GM10847 (cell line): ENCODE data around the gene CCDC88C.

Experiments
- POLR2A ChIP-seq: IDR thresholded peaks from 2 replicates; pipeline ENCODE4 v1.6.1; 2011; ENCODE audit not compliant: insufficient read length; ENCODE audit errors: extremely low read depth

Gene CCDC88C

DNA sequence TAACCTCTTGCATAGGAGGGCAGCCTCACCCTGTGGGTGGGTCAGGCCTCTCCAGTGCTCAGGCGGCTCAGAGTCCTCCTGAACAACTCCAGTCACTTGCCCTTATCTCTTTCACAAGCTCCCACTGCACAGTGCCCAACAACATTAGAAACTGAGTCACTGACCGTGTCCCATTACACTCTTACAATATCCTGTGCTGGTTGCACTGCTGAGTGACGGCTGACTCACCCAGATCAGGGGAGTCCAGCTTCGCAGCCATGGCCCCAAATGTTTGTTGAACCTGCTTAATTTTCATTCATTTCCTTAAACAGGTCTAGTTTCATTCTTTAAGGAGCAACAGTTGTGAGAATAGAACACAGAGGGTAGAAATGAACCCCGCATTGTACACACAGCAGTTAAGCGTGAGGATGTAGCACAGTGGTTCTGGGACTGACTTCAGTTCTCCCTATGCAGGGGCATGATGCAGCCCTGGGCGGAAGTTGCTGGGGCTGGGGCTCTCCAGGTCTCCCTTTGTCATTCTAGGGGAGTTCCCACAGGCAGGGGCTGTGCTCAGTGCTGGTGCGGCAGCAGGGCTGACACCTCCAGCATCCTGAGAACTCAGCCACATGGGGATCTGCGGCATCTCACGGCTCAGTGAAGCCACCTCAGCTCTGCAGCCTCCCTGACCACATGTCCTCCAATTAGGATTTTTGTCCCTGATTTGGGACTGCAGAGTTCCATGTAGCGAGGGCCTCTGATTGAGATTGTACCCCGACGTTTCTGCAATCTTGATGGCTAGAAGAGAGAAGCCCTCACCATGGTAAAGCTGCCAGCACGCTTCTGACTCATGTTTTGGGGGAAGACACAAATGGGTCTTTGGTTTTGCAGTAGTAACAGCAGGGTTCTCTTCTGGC is 189.3 kb downstream of the CCDC88C start:
- no peak for TF ChIP-seq POLR2A

DNA sequence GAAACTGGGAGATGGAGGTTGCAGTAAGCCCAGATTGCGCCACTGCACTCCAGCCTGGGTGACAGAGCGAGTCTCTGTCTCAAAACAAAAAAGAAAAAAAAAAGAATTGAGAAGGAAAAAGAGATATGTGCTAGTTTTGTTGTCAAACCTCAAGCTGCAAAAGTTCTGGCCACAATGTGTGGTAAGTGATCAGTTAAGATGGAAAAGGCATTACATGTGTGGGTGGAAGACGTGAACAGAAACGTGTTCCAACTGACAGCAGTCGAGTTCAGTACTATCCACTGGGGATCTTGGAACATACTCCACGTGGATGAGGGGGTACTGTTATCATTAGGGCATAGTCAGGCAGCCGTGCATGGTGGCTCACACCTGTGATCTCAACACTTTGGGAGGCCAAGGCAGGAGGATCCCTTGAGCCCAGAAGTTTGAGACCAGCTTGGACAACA is 190.4 kb downstream of the CCDC88C start:
- no peak for TF ChIP-seq POLR2A

DNA sequence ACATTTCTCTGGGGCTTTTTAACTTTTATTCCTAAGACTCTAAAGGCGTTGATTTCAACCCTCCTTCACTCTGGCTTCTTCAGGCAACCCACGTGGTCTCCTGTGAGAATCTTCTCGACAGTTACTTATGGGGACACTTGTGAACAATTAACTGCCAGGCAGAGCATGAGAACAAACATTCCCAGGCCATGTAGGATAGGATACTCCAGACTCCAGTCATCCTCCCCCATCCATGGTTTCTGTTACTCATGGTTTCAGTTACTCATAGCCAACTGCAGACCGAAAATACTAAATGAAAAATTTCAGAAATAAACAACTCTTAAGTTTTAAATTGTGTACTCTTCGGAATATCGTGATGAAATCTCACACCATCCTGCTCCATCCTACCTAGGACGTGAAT is 192.6 kb downstream of the CCDC88C start:
- no peak for TF ChIP-seq POLR2A

DNA sequence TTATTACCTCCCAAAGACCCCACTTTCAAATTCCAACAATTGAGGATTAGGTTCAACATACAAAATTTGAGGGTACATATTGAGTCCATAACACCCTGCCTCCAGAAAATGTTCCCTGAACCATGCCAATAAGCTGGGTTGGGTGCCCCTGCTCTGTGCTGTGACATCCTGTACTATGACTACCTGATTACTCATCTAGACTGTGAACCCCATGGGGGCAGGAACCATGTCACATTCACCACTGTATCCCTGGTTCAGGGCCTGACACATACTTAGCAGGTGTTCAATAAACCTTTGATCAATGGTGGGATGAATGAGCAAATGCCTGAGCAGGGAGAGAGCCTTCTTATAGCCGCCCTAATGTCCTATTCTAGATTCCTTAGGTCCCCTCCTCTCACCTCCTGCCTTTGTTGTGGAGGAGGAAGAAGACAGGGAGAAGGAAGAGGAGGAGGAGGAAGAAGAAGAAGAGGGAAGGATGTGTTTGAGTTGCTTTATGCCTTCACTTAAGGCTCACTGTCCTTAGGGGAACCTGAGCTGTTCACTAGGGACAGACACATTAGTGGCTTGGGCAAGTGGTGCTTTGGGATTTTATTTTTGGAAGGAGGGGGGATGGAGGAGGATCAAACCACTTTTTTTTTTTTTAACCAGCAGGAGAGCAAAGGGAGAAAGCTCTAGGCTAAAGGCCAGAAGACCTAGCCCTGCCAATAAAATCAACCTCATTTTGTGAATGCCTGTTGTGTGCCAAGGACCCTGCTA is 194.4 kb downstream of the CCDC88C start:
- TF ChIP-seq POLR2A = no peak
